SJCRH30 (cell line): ENCODE results near the gene SP1. TPM values are rescaled to one million over a fixed set of nuclear protein-coding genes. Genes with fewer than 3 reads are reported as not detected.
"Not testable (repeated sequence)": the region's sequence is repeated elsewhere in the genome, so short reads cannot be mapped to it uniquely, and the experiment has no call there.

Experiments used
- DNase-seq, 2 experiments: peaks; one replicate each; pipeline ENCODE4 v3.0.0-alpha.2; 2015 to 2020
- H3K27ac ChIP-seq: fragments of 250-450 bp; sonication (Bioruptor Pico); 2 replicates; pipeline ENCODE4 v1.5.1; 2020; ENCODE audit warnings: mild to moderate bottlenecking, moderate library complexity
- H3K27me3 ChIP-seq: fragments of 250-450 bp; sonication (Bioruptor Pico); 2 replicates; pipeline ENCODE4 v1.5.1; 2020; ENCODE audit warnings: mild to moderate bottlenecking, moderate library complexity
- H3K36me3 ChIP-seq: fragments of 250-450 bp; sonication (Bioruptor Pico); 2 replicates; pipeline ENCODE4 v1.5.1; 2020; ENCODE audit warnings: mild to moderate bottlenecking, moderate library complexity
- H3K4me1 ChIP-seq: fragments of 250-450 bp; sonication (Bioruptor Pico); 2 replicates; pipeline ENCODE4 v1.5.1; 2020; ENCODE audit warnings: mild to moderate bottlenecking, moderate library complexity
- H3K4me3 ChIP-seq: fragments of 250-450 bp; sonication (Bioruptor Pico); 2 replicates; pipeline ENCODE4 v1.5.1; 2020; ENCODE audit warnings: mild to moderate bottlenecking, moderate library complexity
- H3K9me3 ChIP-seq: fragments of 250-450 bp; sonication (Bioruptor Pico); replicated peaks from 2 replicates; pipeline ENCODE4 v1.5.1; 2020; ENCODE audit warnings: mild to moderate bottlenecking, moderate library complexity
- total RNA-seq: library from RNA; depleted of rRNA; stranded (reverse); fragments of >200 nt; shearing (Covaris generic); gene quantifications from 2 replicates; pipeline ENCODE4 v1.2.3, GENCODE V29; 2014

The SP1 gene
- total RNA-seq, 1 experiment from 2014 or later = 53.1 TPM

- Histone ChIP-seq H3K4me1 (peaks cover 9% of the 10 kb centered on the region), H3K27me3 (no peaks in the 10 kb centered on the region), H3K27ac (no peak overlapping the region; the same call in 1 of the 2 replicates), H3K4me3 (peak overlapping the region; percentile 72), H3K36me3 (no peaks in the 10 kb centered on the region), H3K9me3 (no peaks in the 10 kb centered on the region)
- DNase-seq = peak; percentile 64 to 66
Measured at GRCh38 chr12:53345486-53346188, 34.3 kb upstream of the SP1 start.

GRCh38 chr12:53346491-53346890 is 33.5 kb upstream of the SP1 start:
- Histone ChIP-seq H3K4me3 (no peak overlapping the region), H3K9me3 (no peaks in the 10 kb centered on the region), H3K27me3 (no peaks in the 10 kb centered on the region), H3K27ac (no peak overlapping the region), H3K4me1 (peaks cover 9% of the 10 kb centered on the region), H3K36me3 (no peaks in the 10 kb centered on the region)
- DNase-seq = no peak

- Histone ChIP-seq H3K4me1 (peaks cover 9% of the 10 kb centered on the region), H3K27me3 (no peaks in the 10 kb centered on the region), H3K27ac (no peak overlapping the region), H3K9me3 (no peaks in the 10 kb centered on the region), H3K36me3 (no peaks in the 10 kb centered on the region), H3K4me3 (no peak overlapping the region)
- DNase-seq = no peak
Measured at GRCh38 chr12:53347905-53348304, 32.1 kb upstream of the SP1 start.

GRCh38 chr12:53352331-53353256 is 27.4 kb upstream of the SP1 start:
- Histone ChIP-seq H3K27ac (no peak overlapping the region), H3K4me3 (no peak overlapping the region), H3K36me3 (no peaks in the 10 kb centered on the region), H3K9me3 (no peaks in the 10 kb centered on the region), H3K4me1 (no peaks in the 10 kb centered on the region), H3K27me3 (no peaks in the 10 kb centered on the region)
- DNase-seq = peak; percentile 74 to 93

GRCh38 chr12:53353257-53353655 is 26.7 kb upstream of the SP1 start:
- Histone ChIP-seq H3K4me1 (no peaks in the 10 kb centered on the region), H3K36me3 (no peaks in the 10 kb centered on the region), H3K4me3 (no peak overlapping the region), H3K9me3 (no peaks in the 10 kb centered on the region), H3K27ac (no peak overlapping the region), H3K27me3 (no peaks in the 10 kb centered on the region)
- no peak for DNase-seq

- DNase-seq = no peak
- Histone ChIP-seq H3K27me3 (no peaks in the 10 kb centered on the region), H3K27ac (no peak overlapping the region), H3K9me3 (no peaks in the 10 kb centered on the region), H3K4me1 (no peaks in the 10 kb centered on the region), H3K36me3 (no peaks in the 10 kb centered on the region), H3K4me3 (no peak overlapping the region)
Measured at GRCh38 chr12:53355121-53355520, 24.9 kb upstream of the SP1 start.

- no peak for DNase-seq
- Histone ChIP-seq H3K27me3 (no peaks in the 10 kb centered on the region), H3K4me1 (no peaks in the 10 kb centered on the region), H3K4me3 (no peak overlapping the region), H3K27ac (no peak overlapping the region), H3K9me3 (no peaks in the 10 kb centered on the region), H3K36me3 (no peaks in the 10 kb centered on the region)
Measured at GRCh38 chr12:53358836-53359419, 21.0 kb upstream of the SP1 start.

GRCh38 chr12:53361638-53362037 is 18.3 kb upstream of the SP1 start:
- not testable (repeated sequence) for H3K27ac ChIP-seq, H3K9me3 ChIP-seq, H3K27me3 ChIP-seq, DNase-seq, H3K4me1 ChIP-seq, H3K4me3 ChIP-seq, H3K36me3 ChIP-seq

- Histone ChIP-seq H3K4me1 (no peaks in the 10 kb centered on the region), H3K36me3 (no peaks in the 10 kb centered on the region), H3K9me3 (no peaks in the 10 kb centered on the region), H3K4me3 (no peak overlapping the region), H3K27me3 (no peaks in the 10 kb centered on the region), H3K27ac (no peak overlapping the region)
- no peak for DNase-seq
Measured at GRCh38 chr12:53365245-53365904, 14.6 kb upstream of the SP1 start.

- H3K4me3 ChIP-seq, H3K4me1 ChIP-seq, H3K9me3 ChIP-seq, DNase-seq, H3K27me3 ChIP-seq, H3K27ac ChIP-seq, H3K36me3 ChIP-seq: not testable (repeated sequence)
Measured at GRCh38 chr12:53373554-53374133, 6.3 kb upstream of the SP1 start.

GRCh38 chr12:53374277-53374676 is 5.7 kb upstream of the SP1 start:
- not testable (repeated sequence) for H3K27me3 ChIP-seq, H3K4me1 ChIP-seq, DNase-seq, H3K36me3 ChIP-seq, H3K9me3 ChIP-seq, H3K27ac ChIP-seq, H3K4me3 ChIP-seq

- Histone ChIP-seq H3K36me3 (peaks cover 5% of the 10 kb centered on the region), H3K9me3 (no peaks in the 10 kb centered on the region), H3K27me3 (no peaks in the 10 kb centered on the region), H3K4me3 (no peak overlapping the region), H3K4me1 (peaks cover 7% of the 10 kb centered on the region; the same call in 1 of the 2 replicates), H3K27ac (no peak overlapping the region)
- no peak for DNase-seq
Measured at GRCh38 chr12:53376747-53377146, 3.2 kb upstream of the SP1 start.

GRCh38 chr12:53378222-53378621 is 1.8 kb upstream of the SP1 start:
- Histone ChIP-seq H3K27ac (no peak overlapping the region), H3K27me3 (no peaks in the 10 kb centered on the region), H3K9me3 (no peaks in the 10 kb centered on the region), H3K4me3 (no peak overlapping the region), H3K4me1 (peaks cover 7% of the 10 kb centered on the region; the same call in 1 of the 2 replicates), H3K36me3 (peaks cover 19% of the 10 kb centered on the region)
- no peak for DNase-seq

- Histone ChIP-seq H3K4me1 (peaks cover 7% of the 10 kb centered on the region; the same call in 1 of the 2 replicates), H3K9me3 (no peaks in the 10 kb centered on the region), H3K36me3 (peaks cover 25% of the 10 kb centered on the region), H3K4me3 (peak overlapping the region; percentile 61), H3K27ac (peak overlapping the region; percentile 86), H3K27me3 (no peaks in the 10 kb centered on the region)
- DNase-seq = no peak
Measured at GRCh38 chr12:53378724-53379388, 1.1 kb upstream of the SP1 start.
